Ovary (tissue), 3 donors: Measurements from ENCODE around the gene RBM47.

Experiments
- POLR2A ChIP-seq: fragments of 450-650 bp; IDR thresholded peaks from one replicate; pipeline ENCODE4 v1.6.1; 2017; ENCODE audit warnings: antibody characterized with exemption, mild to moderate bottlenecking, moderate library complexity
- TF ChIP-seq, protein P1 (sequence below), 3 donors: fragments of 450-650 bp in 2 of 3; fragments of 200-600 bp in 1 of 3; IDR thresholded peaks; one replicate each; pipeline versions ENCODE4 v1.5.1 to v1.8.0; 2016 to 2022; ENCODE audit warnings: antibody characterized with exemption in 3 of 3, mild to moderate bottlenecking in 1 of 3
- donor health status: DM: no; HTN: no; CAD: no.

DNA sequence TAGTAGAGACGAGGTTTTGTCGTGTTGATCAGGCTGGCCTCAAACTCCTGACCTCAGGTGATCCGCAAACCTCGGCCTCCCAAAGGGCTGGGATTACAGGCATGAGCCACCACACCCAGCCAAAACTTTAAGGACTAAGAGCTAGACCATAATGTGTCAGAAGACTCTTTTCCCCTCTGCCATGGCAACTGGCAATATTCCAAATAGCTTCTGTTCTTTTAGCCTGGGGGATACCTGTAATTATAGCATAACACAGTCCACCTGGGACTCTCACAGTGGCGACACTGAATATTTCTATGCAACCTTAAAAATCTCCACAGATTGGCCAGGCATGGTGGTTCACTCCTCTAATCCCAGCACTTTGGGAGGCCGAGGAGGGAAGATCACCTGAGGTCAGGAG, 45.5 kb upstream of the RBM47 start:
- TF ChIP-seq, protein P1, sequence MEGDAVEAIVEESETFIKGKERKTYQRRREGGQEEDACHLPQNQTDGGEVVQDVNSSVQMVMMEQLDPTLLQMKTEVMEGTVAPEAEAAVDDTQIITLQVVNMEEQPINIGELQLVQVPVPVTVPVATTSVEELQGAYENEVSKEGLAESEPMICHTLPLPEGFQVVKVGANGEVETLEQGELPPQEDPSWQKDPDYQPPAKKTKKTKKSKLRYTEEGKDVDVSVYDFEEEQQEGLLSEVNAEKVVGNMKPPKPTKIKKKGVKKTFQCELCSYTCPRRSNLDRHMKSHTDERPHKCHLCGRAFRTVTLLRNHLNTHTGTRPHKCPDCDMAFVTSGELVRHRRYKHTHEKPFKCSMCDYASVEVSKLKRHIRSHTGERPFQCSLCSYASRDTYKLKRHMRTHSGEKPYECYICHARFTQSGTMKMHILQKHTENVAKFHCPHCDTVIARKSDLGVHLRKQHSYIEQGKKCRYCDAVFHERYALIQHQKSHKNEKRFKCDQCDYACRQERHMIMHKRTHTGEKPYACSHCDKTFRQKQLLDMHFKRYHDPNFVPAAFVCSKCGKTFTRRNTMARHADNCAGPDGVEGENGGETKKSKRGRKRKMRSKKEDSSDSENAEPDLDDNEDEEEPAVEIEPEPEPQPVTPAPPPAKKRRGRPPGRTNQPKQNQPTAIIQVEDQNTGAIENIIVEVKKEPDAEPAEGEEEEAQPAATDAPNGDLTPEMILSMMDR (IDR thresholded peaks at IDR 0.05), result no peak
- no peak for TF ChIP-seq POLR2A
